GM18505 (cell line): Measurements from ENCODE around the gene KCNJ3.
"Not testable (repeated sequence)": the region's sequence is repeated elsewhere in the genome, so short reads cannot be mapped to it uniquely, and the experiment has no call there.

ENCODE experiments used
- ATAC-seq: cut with Tn5 transposase; IDR thresholded peaks from one replicate; pipeline ENCODE4 v1.9.1; 2021; ENCODE audit not compliant: unreplicated experiment
- POLR2A ChIP-seq: IDR thresholded peaks from 4 replicates; pipeline ENCODE4 v1.6.1; 2011; ENCODE audit warnings: borderline replicate concordance; ENCODE audit not compliant: insufficient read depth, insufficient read length; ENCODE audit errors: extremely low read depth

Gene KCNJ3

DNA sequence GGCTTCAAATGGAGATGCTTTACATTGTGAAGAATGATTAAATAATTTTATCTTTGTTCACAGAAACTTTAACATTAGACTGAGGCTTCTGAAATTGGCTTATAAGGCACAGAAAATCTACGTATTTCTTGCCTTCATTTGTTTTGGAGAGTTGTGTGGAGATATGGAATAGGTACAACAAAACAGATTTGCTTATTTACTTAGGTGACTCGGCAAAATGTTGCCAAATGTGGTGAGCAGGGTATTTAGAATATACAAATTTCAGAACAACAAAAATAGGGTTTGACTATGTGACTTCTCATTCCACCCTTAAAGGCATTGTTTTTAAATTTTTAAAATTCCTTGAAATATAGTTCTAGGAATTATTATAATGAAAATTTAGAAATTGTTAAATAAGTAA is 134.2 kb downstream of the KCNJ3 start:
- ATAC-seq = no peak
- TF ChIP-seq POLR2A = no peak

DNA sequence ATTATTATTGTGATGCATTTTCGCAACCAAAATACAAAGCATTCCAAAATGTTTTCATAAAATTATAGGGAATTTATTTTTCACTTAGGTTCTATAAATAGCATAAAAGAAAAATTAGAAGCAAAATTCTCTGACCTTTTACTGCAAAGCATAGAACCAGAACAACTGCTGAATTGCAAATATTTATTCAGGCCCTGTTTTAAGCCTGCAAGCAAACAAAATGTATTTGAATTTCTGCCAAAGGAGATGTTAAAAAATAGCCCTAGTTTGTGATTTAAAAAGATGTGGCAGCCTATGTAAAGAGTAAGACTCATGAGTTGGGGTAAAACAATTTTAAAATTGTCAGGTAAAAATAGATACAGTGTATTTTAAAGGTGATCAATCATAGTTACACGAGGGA is 138.1 kb downstream of the KCNJ3 start:
- ATAC-seq = no peak
- TF ChIP-seq POLR2A = no peak

DNA sequence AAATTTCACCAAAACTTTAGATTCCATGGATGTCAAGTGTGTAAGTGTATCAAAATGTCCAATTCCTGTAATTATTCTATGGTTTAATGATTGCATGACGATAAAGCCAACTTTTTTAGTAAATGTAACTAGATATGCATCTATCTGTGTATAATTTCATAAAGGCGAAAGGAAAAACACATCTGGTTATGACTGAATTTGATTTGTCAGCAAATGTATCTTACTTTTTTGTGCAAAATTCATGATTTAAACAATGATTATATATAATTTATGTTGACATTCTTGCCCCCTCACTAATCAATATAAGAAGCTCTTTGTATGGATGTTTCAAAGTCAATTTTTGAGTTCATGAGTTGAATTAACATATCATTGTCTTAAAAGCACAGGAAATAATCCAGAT is 138.5 kb downstream of the KCNJ3 start:
- TF ChIP-seq POLR2A = no peak
- ATAC-seq = no peak

- no peak for TF ChIP-seq POLR2A
- ATAC-seq = no peak
These were observed 146.0 kb downstream of the KCNJ3 start for GRCh38 chr2:154844513-154844912.

GRCh38 chr2:154846842-154847241 is 148.3 kb downstream of the KCNJ3 start:
- no peak for ATAC-seq
- TF ChIP-seq POLR2A = no peak

- no peak for ATAC-seq
- no peak for TF ChIP-seq POLR2A
These were observed 151.0 kb downstream of the KCNJ3 start for GRCh38 chr2:154849482-154849881.

- no peak for TF ChIP-seq POLR2A
- ATAC-seq = no peak
These were observed 152.0 kb downstream of the KCNJ3 start for GRCh38 chr2:154850532-154850931.

GRCh38 chr2:154855138-154855537 is 156.6 kb downstream of the KCNJ3 start:
- TF ChIP-seq POLR2A = no peak
- ATAC-seq = no peak

GRCh38 chr2:154867151-154867550 is 168.7 kb downstream of the KCNJ3 start:
- ATAC-seq = not testable (repeated sequence)

DNA sequence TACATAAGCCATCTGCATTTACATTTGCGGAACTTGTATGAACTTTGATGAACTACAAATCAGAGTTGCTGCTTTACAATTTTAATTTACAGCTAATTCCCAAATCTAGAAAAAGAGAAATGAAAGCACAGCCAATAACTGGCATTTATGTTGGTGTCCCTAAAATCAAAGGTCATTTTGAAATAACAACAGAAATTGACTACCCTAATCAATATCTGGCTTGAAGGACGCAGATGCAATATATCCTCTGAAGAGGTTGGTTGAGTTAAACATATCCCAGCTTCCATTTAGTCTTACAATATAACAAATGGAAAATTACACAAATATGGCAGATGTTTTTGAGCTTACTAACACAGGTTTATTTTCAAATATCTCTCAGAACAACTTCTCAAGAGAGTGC is 177.5 kb downstream of the KCNJ3 start:
- ATAC-seq = no peak

DNA sequence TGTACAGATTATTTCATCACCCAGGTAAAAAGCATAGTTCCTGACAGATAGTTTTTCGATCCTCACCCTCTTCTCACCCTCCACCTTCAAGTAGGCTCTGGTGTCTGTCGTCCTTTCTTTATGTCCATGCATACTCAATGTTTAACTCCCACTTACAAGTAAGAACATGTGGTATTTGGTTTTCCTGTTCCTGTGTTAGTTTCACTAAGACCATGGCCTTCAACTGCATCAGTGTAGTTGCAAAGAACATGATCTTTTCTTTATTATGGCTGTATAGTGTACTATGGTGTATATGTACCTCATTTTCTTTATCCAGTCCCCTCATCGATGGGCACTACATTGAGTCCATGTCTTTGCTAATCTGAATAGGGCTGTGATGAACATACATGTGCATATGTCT is 184.2 kb downstream of the KCNJ3 start:
- no peak for ATAC-seq
- no peak for TF ChIP-seq POLR2A

More for the DNA sequence above, 177.5 kb downstream of the KCNJ3 start:
- no peak for TF ChIP-seq POLR2A

DNA sequence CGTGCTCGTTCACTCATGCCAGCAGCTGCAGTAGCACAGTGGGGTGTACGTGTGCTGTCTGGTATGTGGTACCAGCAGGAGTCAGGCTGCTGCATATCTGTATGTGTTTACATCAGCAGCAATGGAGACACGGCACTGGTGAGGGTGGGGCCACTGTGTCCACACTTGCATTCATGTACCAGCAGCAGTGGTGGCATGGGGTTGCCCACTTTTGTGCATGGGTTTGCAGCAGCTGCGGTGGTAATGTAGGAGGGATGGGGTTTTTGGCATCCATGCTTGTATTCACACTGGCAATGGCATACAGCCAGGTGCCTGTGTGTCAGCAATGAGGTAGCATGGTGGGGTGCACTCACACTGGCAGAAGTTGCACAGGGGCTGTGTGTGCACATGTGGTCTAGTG is 187.8 kb downstream of the KCNJ3 start:
- ATAC-seq = no peak
- no peak for TF ChIP-seq POLR2A

- ATAC-seq = no peak
- no peak for TF ChIP-seq POLR2A
These were observed 199.8 kb downstream of the KCNJ3 start for GRCh38 chr2:154898269-154898668.

- ATAC-seq = no peak
- no peak for TF ChIP-seq POLR2A
These were observed 202.6 kb downstream of the KCNJ3 start for GRCh38 chr2:154901063-154901462.
